HepG2 (cell line): ENCODE data around the gene IGFALS. TPM values are rescaled to one million over a fixed set of nuclear protein-coding genes. Genes with fewer than 3 reads are reported as not detected.
A peak's percentile ranks its signal among the peaks of the same experiment; 100 is the strongest.

Experiments used
- ATF7 ChIP-seq, 2 experiments: fragments of 450-650 bp in 1 of 2; sonication (generic) in 1 of 2; formaldehyde crosslinking in 1 of 2; IDR thresholded peaks; 2 replicates each; pipeline versions ENCODE4 v1.4.0 to v1.6.1; 2016 to 2020; ENCODE audit warnings: antibody characterized with exemption in 1 of 2, mild to moderate bottlenecking in 1 of 2, missing genetic modification reagents in 1 of 2
- CHD2 ChIP-seq: IDR thresholded peaks from 2 replicates; pipeline ENCODE4 v1.6.1; 2011; ENCODE audit warnings: low read depth, low read length, improper control_type of control experiment
- HIVEP1 ChIP-seq: sonication (generic); formaldehyde crosslinking; IDR thresholded peaks from 2 replicates; pipeline ENCODE4 v1.4.0; 2020; ENCODE audit warnings: mild to moderate bottlenecking, missing genetic modification reagents
- HNF4A ChIP-seq: sonication (generic); formaldehyde crosslinking; IDR thresholded peaks from 2 replicates; pipeline ENCODE4 v1.4.0; 2020; ENCODE audit warnings: missing genetic modification reagents
- HNRNPH1 ChIP-seq: fragments of 200-400 bp; formaldehyde crosslinking; optimal IDR thresholded peaks from 2 replicates; pipeline ENCODE3; 2017; ENCODE audit warnings: mild to moderate bottlenecking, low read depth, low read length
- MAX ChIP-seq: IDR thresholded peaks from 2 replicates; pipeline ENCODE4 v1.6.1; 2012; ENCODE audit warnings: inconsistent platforms
- MIXL1 ChIP-seq: IDR thresholded peaks from 2 replicates; pipeline ENCODE4 v1.6.1; 2016
- MLXIP ChIP-seq: sonication (generic); formaldehyde crosslinking; IDR thresholded peaks from 2 replicates; pipeline ENCODE4 v1.9.0; 2021; ENCODE audit warnings: missing genetic modification reagents, borderline replicate concordance
- PAWR ChIP-seq: sonication (generic); formaldehyde crosslinking; IDR thresholded peaks from 2 replicates; pipeline ENCODE4 v1.4.0; 2020; ENCODE audit warnings: missing genetic modification reagents, mild to moderate bottlenecking, borderline replicate concordance
- POLR2AphosphoS2 ChIP-seq: IDR thresholded peaks from 2 replicates; pipeline ENCODE4 v1.6.1; 2011; ENCODE audit warnings: low read depth, low read length, improper control_type of control experiment
- RERE ChIP-seq: IDR thresholded peaks from 2 replicates; pipeline ENCODE4 v1.6.1; 2016; ENCODE audit warnings: low read depth, missing genetic modification reagents, missing compliant biosample characterization
- SAFB2 ChIP-seq: sonication (generic); formaldehyde crosslinking; IDR thresholded peaks from 2 replicates; pipeline ENCODE4 v1.5.1; 2020; ENCODE audit warnings: missing genetic modification reagents, low read depth, mild to moderate bottlenecking, borderline replicate concordance
- SIX4 ChIP-seq: sonication (generic); formaldehyde crosslinking; IDR thresholded peaks from 2 replicates; pipeline ENCODE4 v1.4.0; 2020; ENCODE audit warnings: missing genetic modification reagents
- TBL1XR1 ChIP-seq: fragments of 150-350 bp; IDR thresholded peaks from 2 replicates; pipeline ENCODE4 v1.6.1; 2014; ENCODE audit warnings: borderline replicate concordance, low read length; ENCODE audit not compliant: partially characterized antibody
- ZNF232 ChIP-seq: sonication (generic); formaldehyde crosslinking; IDR thresholded peaks from 2 replicates; pipeline ENCODE4 v1.4.0; 2020; ENCODE audit warnings: missing genetic modification reagents, borderline replicate concordance
- ZNF367 ChIP-seq: sonication (generic); formaldehyde crosslinking; IDR thresholded peaks from 2 replicates; pipeline ENCODE4 v1.4.0; 2020; ENCODE audit warnings: missing genetic modification reagents, borderline replicate concordance
- ZNF577 ChIP-seq: sonication (generic); formaldehyde crosslinking; IDR thresholded peaks from 2 replicates; pipeline ENCODE4 v1.4.0; 2020; ENCODE audit warnings: mild to moderate bottlenecking, low read depth, missing genetic modification reagents, borderline replicate concordance
- ZNF75D ChIP-seq: sonication (generic); formaldehyde crosslinking; IDR thresholded peaks from 2 replicates; pipeline ENCODE4 v1.8.1; 2023; ENCODE audit warnings: missing genetic modification reagents, mild to moderate bottlenecking, borderline replicate concordance
- ZNF788 ChIP-seq: sonication (generic); formaldehyde crosslinking; IDR thresholded peaks from 2 replicates; pipeline ENCODE4 v1.5.0; 2020; ENCODE audit warnings: mild to moderate bottlenecking, missing genetic modification reagents, borderline replicate concordance
- ZSCAN12 ChIP-seq: sonication (generic); formaldehyde crosslinking; IDR thresholded peaks from 2 replicates; pipeline ENCODE4 v1.9.0; 2021; ENCODE audit warnings: mild to moderate bottlenecking, missing genetic modification reagents
- polyA plus RNA-seq, 8 experiments: library from polyadenylated mRNA; depleted of rRNA in 3 of 8; stranded (reverse) in 7 of 8; unstranded in 1 of 8; fragments of >200 nt; fragmentation: Illumina TruSeq in 4 of 8; extraction: Trizol in 4 of 8; gene quantifications; 2 replicates each; pipeline versions ENCODE4 v1.2.1 to v1.2.3, GENCODE V29; 2011 to 2016; ENCODE audit warnings: low read depth in 4 of 8, missing spikeins in 1 of 8, mixed read lengths in 1 of 8; ENCODE audit not compliant: insufficient read depth in 1 of 8
- total RNA-seq, 5 experiments: library from RNA; depleted of rRNA; stranded (reverse); fragments of >200 nt; fragmentation: Illumina TruSeq; extraction: Trizol; gene quantifications; 2 replicates each; pipeline ENCODE4 v1.2.3, GENCODE V29; 2016; ENCODE audit warnings: low read depth in 1 of 5
- TF ChIP-seq, protein P1 (sequence below): sonication (generic); formaldehyde crosslinking; IDR thresholded peaks from 2 replicates; pipeline ENCODE4 v1.8.1; 2023; ENCODE audit warnings: missing genetic modification reagents, mild to moderate bottlenecking, borderline replicate concordance

The IGFALS gene
- total and polyA plus RNA-seq, 2 of the 13 experiments (the other 11 are each of a cell fraction or from before 2014, with no cell fraction given), result 0.34 to 2.4 TPM

DNA sequence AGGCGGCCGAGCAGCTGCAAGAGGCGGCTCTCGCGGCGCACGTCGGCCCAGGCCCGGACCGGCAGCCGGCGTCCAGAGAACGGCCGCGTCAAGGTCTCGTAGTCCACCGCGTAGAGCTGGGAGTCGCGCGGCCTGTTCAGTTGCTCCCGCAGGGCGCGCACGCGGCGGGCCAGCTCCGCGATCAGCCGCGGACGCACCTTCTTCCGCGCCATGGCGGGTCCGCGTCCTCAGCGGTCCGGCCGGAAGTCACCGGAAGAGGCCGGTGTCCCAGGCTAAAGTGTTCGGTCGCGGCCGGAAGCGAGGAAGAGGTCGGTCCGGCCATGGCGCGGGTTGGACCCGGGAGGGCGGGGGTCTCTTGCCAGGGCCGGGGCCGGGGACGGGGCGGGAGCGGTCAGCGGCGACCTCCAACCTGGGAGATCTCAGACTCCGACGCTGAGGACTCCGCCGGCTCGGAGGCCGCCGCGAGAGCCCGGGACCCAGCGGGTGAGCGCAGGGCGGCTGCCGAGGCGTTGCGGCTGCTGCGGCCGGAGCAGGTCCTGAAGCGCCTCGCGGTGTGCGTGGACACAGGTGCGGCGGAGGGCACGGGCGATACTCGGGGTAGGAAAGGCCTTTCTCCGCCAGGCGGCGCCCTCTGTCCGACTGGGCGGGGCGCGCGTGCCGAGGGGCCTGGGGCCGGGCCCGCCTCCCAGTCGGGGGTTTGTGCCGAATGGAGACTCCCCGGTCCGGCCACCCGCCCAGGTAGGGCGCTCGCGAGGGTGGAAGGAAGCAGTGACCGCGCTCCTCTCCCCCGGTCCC is 20.4 kb downstream of the IGFALS start, which contains the start of gene MRPS34 (continued):
- no peak for TF ChIP-seq PAWR (CRISPR knock-in tag)
- 0 out of 2 replicates have a peak, but pooled peaks have one; percentile 20 for TF ChIP-seq MIXL1 (CRISPR knock-in tag)
- 0 out of 2 replicates have a peak, but pooled peaks have one; percentile 12 for TF ChIP-seq HIVEP1 (CRISPR knock-in tag)
- peak; percentile 45; the same call in 1 of the 2 replicates for TF ChIP-seq ZSCAN12 (CRISPR knock-in tag)
- TF ChIP-seq HNRNPH1, result no peak
- peak; percentile 91 for TF ChIP-seq MAX
- TF ChIP-seq ZNF788, result peak; percentile 93
- TF ChIP-seq, protein P1, sequence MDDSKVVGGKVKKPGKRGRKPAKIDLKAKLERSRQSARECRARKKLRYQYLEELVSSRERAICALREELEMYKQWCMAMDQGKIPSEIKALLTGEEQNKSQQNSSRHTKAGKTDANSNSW, result no peak
- no peak for TF ChIP-seq TBL1XR1
- no peak for TF ChIP-seq POLR2AphosphoS2
- no peak for TF ChIP-seq MLXIP (CRISPR knock-in tag)
- TF ChIP-seq ATF7 (IDR thresholded peaks at IDR 0.05), result no peak
- no peak for TF ChIP-seq ATF7 (CRISPR knock-in tag; IDR thresholded peaks at IDR 0.05)
- TF ChIP-seq ZNF75D (CRISPR knock-in tag), result no peak
- peak; percentile 86; the same call in 1 of the 2 replicates for TF ChIP-seq SAFB2 (CRISPR knock-in tag)
- no peak; the same call in 1 of the 2 replicates for TF ChIP-seq ZNF367 (CRISPR knock-in tag)
- TF ChIP-seq RERE, result no peak
- TF ChIP-seq SIX4, result no peak
- peak; percentile 78 for TF ChIP-seq ZNF232
- TF ChIP-seq CHD2, result peak; percentile 21; the same call in 1 of the 2 replicates
- TF ChIP-seq HNF4A (CRISPR knock-in tag), result peak; percentile 46
- no peak for TF ChIP-seq ZNF577 (CRISPR knock-in tag)
